ENCODE measurements around the gene KLF13. TPM values are rescaled to one million over a fixed set of nuclear protein-coding genes. Genes with fewer than 3 reads are reported as not detected.

KLF13 gene
- total RNA-seq, 2 donors from 2014 or later, result 184 to 226 TPM

GRCh38 chr15:31344266-31344665 lies 17.6 kb downstream of the KLF13 start:
- peak overlapping the region; percentile 93 for H3K4me3 Mint-ChIP-seq
- H3K27ac Mint-ChIP-seq, result peak overlapping the region; percentile 99
- H3K36me3 Mint-ChIP-seq (ENCODE audit: low read depth), result no peaks in the 10 kb centered on the region
- no peak for ATAC-seq
- H3K27me3 Mint-ChIP-seq, result no peaks in the 10 kb centered on the region
- DNase-seq, result no peak
- no peaks in the 10 kb centered on the region for H3K9me3 ChIP-seq (ENCODE audit: control insufficient read depth, low read length, poor library complexity, severe bottlenecking)
- H3K4me1 Mint-ChIP-seq, result peaks cover 74% of the 10 kb centered on the region

GRCh38 chr15:31344823-31345605 lies 18.4 kb downstream of the KLF13 start:
- peak overlapping the region; percentile 93 for H3K4me3 Mint-ChIP-seq
- DNase-seq (no peak), ATAC-seq (no peak)
- H3K4me1 Mint-ChIP-seq, result peaks cover 79% of the 10 kb centered on the region
- no peaks in the 10 kb centered on the region for H3K9me3 ChIP-seq (ENCODE audit: control insufficient read depth, low read length, poor library complexity, severe bottlenecking)
- peak overlapping the region; percentile 99 for H3K27ac Mint-ChIP-seq
- H3K36me3 Mint-ChIP-seq (ENCODE audit: low read depth), result no peaks in the 10 kb centered on the region
- no peaks in the 10 kb centered on the region for H3K27me3 Mint-ChIP-seq

GRCh38 chr15:31345606-31346366 lies 19.2 kb downstream of the KLF13 start:
- Mint-ChIP-seq H3K36me3 (ENCODE audit: low read depth) (no peaks in the 10 kb centered on the region), H3K27me3 (no peaks in the 10 kb centered on the region), H3K4me1 (peaks cover 78% of the 10 kb centered on the region), H3K4me3 (peak overlapping the region; percentile 93), H3K27ac (peak overlapping the region; percentile 99)
- peak; percentile 6 for ATAC-seq
- no peak for DNase-seq
- no peaks in the 10 kb centered on the region for H3K9me3 ChIP-seq (ENCODE audit: control insufficient read depth, low read length, poor library complexity, severe bottlenecking)

- no peaks in the 10 kb centered on the region for H3K36me3 Mint-ChIP-seq (ENCODE audit: low read depth)
- ATAC-seq (peak; percentile 41), DNase-seq (no peak)
- H3K4me3 Mint-ChIP-seq, result peak overlapping the region; percentile 93
- H3K27me3 Mint-ChIP-seq, result no peaks in the 10 kb centered on the region
- H3K27ac Mint-ChIP-seq, result peak overlapping the region; percentile 99
- peaks cover 79% of the 10 kb centered on the region for H3K4me1 Mint-ChIP-seq
- no peaks in the 10 kb centered on the region for H3K9me3 ChIP-seq (ENCODE audit: control insufficient read depth, low read length, poor library complexity, severe bottlenecking)
These were observed 19.9 kb downstream of the KLF13 start for GRCh38 chr15:31346367-31347066.

GRCh38 chr15:31347067-31347975 lies 20.7 kb downstream of the KLF13 start:
- H3K9me3 ChIP-seq (ENCODE audit: control insufficient read depth, low read length, poor library complexity, severe bottlenecking), result no peaks in the 10 kb centered on the region
- Mint-ChIP-seq H3K27ac (peak overlapping the region; percentile 99), H3K4me1 (peaks cover 78% of the 10 kb centered on the region), H3K4me3 (peak overlapping the region; percentile 93), H3K36me3 (ENCODE audit: low read depth) (no peaks in the 10 kb centered on the region), H3K27me3 (no peaks in the 10 kb centered on the region)
- ATAC-seq (peak; percentile 86), DNase-seq (peak; percentile 47 to 60 (median 59))

- no peak for ATAC-seq
- H3K4me3 Mint-ChIP-seq, result peak overlapping the region; percentile 21
- DNase-seq, result no peak
- peak overlapping the region; percentile 99 for H3K27ac Mint-ChIP-seq
- H3K36me3 Mint-ChIP-seq (ENCODE audit: low read depth), result no peaks in the 10 kb centered on the region
- no peaks in the 10 kb centered on the region for H3K27me3 Mint-ChIP-seq
- H3K9me3 ChIP-seq (ENCODE audit: control insufficient read depth, low read length, poor library complexity, severe bottlenecking), result no peaks in the 10 kb centered on the region
- peaks cover 78% of the 10 kb centered on the region for H3K4me1 Mint-ChIP-seq
These were observed 21.6 kb downstream of the KLF13 start for GRCh38 chr15:31347981-31348803.

- Mint-ChIP-seq H3K36me3 (ENCODE audit: low read depth) (no peaks in the 10 kb centered on the region), H3K27ac (peak overlapping the region; percentile 99), H3K4me3 (peak overlapping the region; percentile 36), H3K4me1 (peaks cover 70% of the 10 kb centered on the region), H3K27me3 (no peaks in the 10 kb centered on the region)
- DNase-seq, result no peak
- no peak for ATAC-seq
- H3K9me3 ChIP-seq (ENCODE audit: control insufficient read depth, low read length, poor library complexity, severe bottlenecking), result no peaks in the 10 kb centered on the region
These were observed 22.9 kb downstream of the KLF13 start for GRCh38 chr15:31349233-31350141.

- Mint-ChIP-seq H3K27ac (peak overlapping the region; percentile 99), H3K4me3 (peak overlapping the region; percentile 87), H3K4me1 (peaks cover 81% of the 10 kb centered on the region), H3K36me3 (ENCODE audit: low read depth) (peaks cover 4% of the 10 kb centered on the region), H3K27me3 (no peaks in the 10 kb centered on the region)
- H3K9me3 ChIP-seq (ENCODE audit: control insufficient read depth, low read length, poor library complexity, severe bottlenecking), result no peaks in the 10 kb centered on the region
- no peak for ATAC-seq
- DNase-seq, result no peak
These were observed 24.1 kb downstream of the KLF13 start for GRCh38 chr15:31350771-31351170.

GRCh38 chr15:31352339-31352751 lies 25.7 kb downstream of the KLF13 start:
- ATAC-seq, result peak; percentile 8
- Mint-ChIP-seq H3K27ac (peak overlapping the region; percentile 99), H3K4me3 (peak overlapping the region; percentile 87), H3K4me1 (peaks cover 82% of the 10 kb centered on the region), H3K36me3 (ENCODE audit: low read depth) (peaks cover 6% of the 10 kb centered on the region), H3K27me3 (no peaks in the 10 kb centered on the region)
- DNase-seq, result no peak
- H3K9me3 ChIP-seq (ENCODE audit: control insufficient read depth, low read length, poor library complexity, severe bottlenecking), result no peaks in the 10 kb centered on the region

GRCh38 chr15:31352911-31353811 lies 26.5 kb downstream of the KLF13 start:
- DNase-seq (no peak), ATAC-seq (peak; percentile 68)
- peaks cover 6% of the 10 kb centered on the region for H3K36me3 Mint-ChIP-seq (ENCODE audit: low read depth)
- H3K4me1 Mint-ChIP-seq, result peaks cover 80% of the 10 kb centered on the region
- peak overlapping the region; percentile 99 for H3K27ac Mint-ChIP-seq
- no peaks in the 10 kb centered on the region for H3K9me3 ChIP-seq (ENCODE audit: control insufficient read depth, low read length, poor library complexity, severe bottlenecking)
- H3K27me3 Mint-ChIP-seq, result no peaks in the 10 kb centered on the region
- peak overlapping the region; percentile 87 for H3K4me3 Mint-ChIP-seq
